SJSA1 (cell line): ENCODE results near the gene ATP9A. TPM values are rescaled to one million over a fixed set of nuclear protein-coding genes. Genes with fewer than 3 reads are reported as not detected.

Experiments used
- DNase-seq, 2 experiments: peaks; one replicate each; pipeline ENCODE4 v3.0.0-alpha.2; 2015 to 2020; ENCODE audit warnings: low spot score in 2 of 2, low read depth in 1 of 2
- H3K27ac ChIP-seq: fragments of 250-450 bp; sonication (Bioruptor Pico); 2 replicates; pipeline ENCODE4 v1.5.1; 2020; ENCODE audit warnings: mild to moderate bottlenecking, moderate library complexity
- H3K27me3 ChIP-seq: fragments of 250-450 bp; sonication (Bioruptor Pico); replicated peaks from 2 replicates; pipeline ENCODE4 v1.5.1; 2020; ENCODE audit warnings: mild to moderate bottlenecking, moderate library complexity
- H3K36me3 ChIP-seq: fragments of 250-450 bp; sonication (Bioruptor Pico); 2 replicates; pipeline ENCODE4 v1.5.1; 2020; ENCODE audit warnings: mild to moderate bottlenecking
- H3K4me1 ChIP-seq: fragments of 250-450 bp; sonication (Bioruptor Pico); replicated peaks from 2 replicates; pipeline ENCODE4 v1.6.1; 2021; ENCODE audit warnings: mild to moderate bottlenecking
- H3K4me3 ChIP-seq: fragments of 250-450 bp; sonication (Bioruptor Pico); 2 replicates; pipeline ENCODE4 v1.5.1; 2020; ENCODE audit warnings: mild to moderate bottlenecking
- H3K9me3 ChIP-seq: fragments of 250-450 bp; sonication (Bioruptor Pico); replicated peaks from 2 replicates; pipeline ENCODE4 v1.5.1; 2020; ENCODE audit warnings: mild to moderate bottlenecking
- total RNA-seq: library from RNA; depleted of rRNA; stranded (reverse); fragments of >200 nt; shearing (Covaris generic); gene quantifications from 2 replicates; pipeline ENCODE4 v1.2.3, GENCODE V29; 2014; rRNA removed

Gene ATP9A
- total RNA-seq, 1 experiment from 2014 or later: 5.9 TPM

- peaks cover 4% of the 10 kb centered on the region; the same call in 1 of the 2 replicates for H3K27me3 ChIP-seq
- DNase-seq: no peak
- H3K27ac ChIP-seq: no peak overlapping the region
- H3K4me1 ChIP-seq: no peaks in the 10 kb centered on the region
- H3K9me3 ChIP-seq: no peaks in the 10 kb centered on the region
- no peaks in the 10 kb centered on the region for H3K36me3 ChIP-seq
- no peak overlapping the region for H3K4me3 ChIP-seq
Measured at GRCh38 chr20:51551186-51551585, 217.0 kb downstream of the ATP9A start.

DNA sequence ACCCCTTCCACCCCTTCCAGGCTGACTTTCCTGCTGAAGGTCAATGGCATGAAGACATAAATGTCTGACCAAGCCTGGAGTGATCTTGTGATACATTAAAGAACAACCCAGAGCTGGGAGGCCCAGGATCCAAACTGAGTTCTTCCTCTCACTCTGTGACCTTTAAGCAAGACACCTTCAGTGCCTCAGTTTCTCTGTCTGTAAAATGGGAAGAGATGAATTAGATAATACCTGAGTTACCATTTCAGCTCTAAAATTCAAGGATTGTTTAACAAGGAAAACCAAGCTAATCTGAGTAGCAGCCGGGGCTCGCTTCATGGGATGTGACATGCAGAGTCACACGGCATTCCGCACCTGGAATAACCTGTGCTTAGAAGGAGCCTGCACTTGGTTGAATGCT is 218.7 kb downstream of the ATP9A start:
- H3K4me1 ChIP-seq: no peaks in the 10 kb centered on the region
- no peaks in the 10 kb centered on the region for H3K9me3 ChIP-seq
- no peaks in the 10 kb centered on the region for H3K36me3 ChIP-seq

DNA sequence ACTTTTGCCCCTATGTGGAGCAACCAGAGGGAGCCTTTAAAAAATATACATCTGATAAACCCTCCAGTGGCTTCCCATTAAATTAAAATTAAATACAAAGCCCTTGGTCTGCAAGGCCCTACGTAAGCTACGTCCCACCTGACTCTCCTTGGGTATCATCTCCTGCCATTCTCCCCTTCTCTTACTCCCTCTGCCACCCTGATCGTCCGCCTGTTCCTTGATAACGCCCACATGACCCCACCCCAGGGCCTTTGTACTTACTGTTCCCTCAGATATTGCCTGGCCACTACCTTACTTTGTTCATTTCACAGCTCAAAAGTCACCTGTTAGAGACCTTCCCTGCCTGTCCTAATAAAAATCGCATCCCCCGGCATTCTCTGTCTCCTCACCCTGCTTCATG is 220.2 kb downstream of the ATP9A start:
- Histone ChIP-seq H3K4me1 (no peaks in the 10 kb centered on the region), H3K27ac (no peak overlapping the region), H3K4me3 (no peak overlapping the region), H3K27me3 (peaks cover 16% of the 10 kb centered on the region; the same call in 1 of the 2 replicates), H3K36me3 (no peaks in the 10 kb centered on the region), H3K9me3 (no peaks in the 10 kb centered on the region)
- no peak for DNase-seq

More for the DNA sequence above, 218.7 kb downstream of the ATP9A start:
- H3K27me3 ChIP-seq: peaks cover 12% of the 10 kb centered on the region; the same call in 1 of the 2 replicates
- no peak for DNase-seq
- no peak overlapping the region for H3K27ac ChIP-seq
- no peak overlapping the region for H3K4me3 ChIP-seq

Other genes with a start within 250 kb of the ATP9A start
- gene NFATC2, start 225.7 kb downstream of the ATP9A start, total RNA-seq: not detected in 2 replicates
- gene SALL4, start 34.1 kb upstream of the ATP9A start, total RNA-seq: 0.79 and 2.3 TPM in 2 replicates